GM19438 (cell line): Measurements from ENCODE around the gene CACNA1E.

Source experiments
- ATAC-seq: cut with Tn5 transposase; IDR thresholded peaks from one replicate; pipeline ENCODE4 v1.9.1; 2021; ENCODE audit warnings: low read depth; ENCODE audit not compliant: unreplicated experiment

Gene CACNA1E

DNA sequence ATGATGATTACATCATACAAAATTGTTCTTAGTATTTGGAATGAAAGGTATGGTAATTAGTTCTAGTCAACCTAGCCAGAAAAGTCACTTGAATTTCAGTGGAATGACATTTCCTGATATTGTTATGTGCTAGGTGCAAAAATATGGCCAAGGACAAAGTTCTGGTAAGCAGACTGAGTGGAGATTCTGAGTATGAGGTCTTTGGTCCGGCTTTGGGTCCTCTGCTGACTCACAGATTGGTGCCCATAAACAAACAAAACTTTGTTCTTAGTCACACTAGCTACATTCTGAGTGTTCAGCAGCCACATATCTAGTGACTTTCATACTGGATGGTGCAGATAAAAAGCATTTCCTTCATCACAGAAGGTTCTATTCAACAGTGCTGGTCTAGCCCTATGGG is 372.1 kb downstream of the CACNA1E start:
- no peak for ATAC-seq
